Panc1 (cell line): Measurements from ENCODE around the gene MYH13. TPM values are rescaled to one million over a fixed set of nuclear protein-coding genes. Genes with fewer than 3 reads are reported as not detected.

Experiments
- ATAC-seq: fragments of 200-7000 bp; cut with Tn5 transposase; 2 replicates; pipeline ENCODE4 v1.9.1; 2020; ENCODE audit warnings: mild to moderate bottlenecking, moderate library complexity
- BruUV-seq: library from RNA; stranded (reverse); fragments of 400-500 nt; replicated peaks from 2 replicates; lab custom pipeline; 2021; lab: Mats Ljungman, UMichigan
- CTCF ChIA-PET: fragments of 300-600 bp; sonication (Branson Sonifier 250); formaldehyde crosslinking; loops from one replicate; lab custom pipeline; 2022; ENCODE audit warnings: antibody characterized with exemption; lab: Charles Lee
- POLR2A ChIA-PET: fragments of 300-600 bp; sonication (Branson Sonifier 250); formaldehyde crosslinking; loops from one replicate; lab custom pipeline; 2022; ENCODE audit warnings: antibody characterized with exemption; lab: Charles Lee
- DNase-seq: peaks from one replicate; pipeline ENCODE4 v3.0.0-alpha.2; 2010; ENCODE audit warnings: low read depth, low spot score
- H3K27ac ChIP-seq: 2 replicates; pipeline ENCODE4 v1.5.1; 2011; ENCODE audit warnings: mild to moderate bottlenecking, low read length, inconsistent platforms
- H3K27me3 ChIP-seq: fragments of 200-500 bp; sonication (Bioruptor generic); 2 replicates; pipeline ENCODE4 v1.6.0; 2014; ENCODE audit warnings: low read length, inconsistent platforms; ENCODE audit not compliant: control insufficient read depth, insufficient read depth
- H3K36me3 ChIP-seq: fragments of 200-500 bp; sonication (Bioruptor generic); 2 replicates; pipeline ENCODE4 v1.5.1; 2014; ENCODE audit warnings: inconsistent platforms, mild to moderate bottlenecking, low read length, moderate library complexity; ENCODE audit not compliant: control insufficient read depth, insufficient read depth
- H3K4me1 ChIP-seq: 2 replicates; pipeline ENCODE4 v1.5.1; 2011; ENCODE audit warnings: inconsistent platforms, mild to moderate bottlenecking, low read length, moderate library complexity; ENCODE audit not compliant: control insufficient read depth, insufficient read depth
- H3K4me3 ChIP-seq, 2 experiments: 2 replicates each; pipeline ENCODE4 v1.5.1; 2011 to 2012; ENCODE audit warnings: low read depth in 2 of 2, low read length in 2 of 2, mild to moderate bottlenecking in 2 of 2, inconsistent platforms in 1 of 2, moderate library complexity in 1 of 2
- H3K9me3 ChIP-seq: fragments of 200-500 bp; sonication (Bioruptor generic); 2 replicates; pipeline ENCODE4 v1.5.1; 2014; ENCODE audit warnings: low read depth, mild to moderate bottlenecking, inconsistent platforms, low read length, moderate library complexity; ENCODE audit not compliant: control insufficient read depth, insufficient read depth
- CTCF ChIP-seq: fragments of 450-650 bp; IDR thresholded peaks from 2 replicates; pipeline ENCODE4 v1.5.1; 2017; ENCODE audit warnings: mild to moderate bottlenecking
- POLR2AphosphoS5 ChIP-seq: IDR thresholded peaks from 2 replicates; pipeline ENCODE4 v1.6.1; 2012; ENCODE audit warnings: mild to moderate bottlenecking, low read depth, low read length, moderate library complexity
- REST ChIP-seq, 2 experiments: IDR thresholded peaks; 2 replicates each; pipeline ENCODE4 v1.6.1; 2011 to 2012; ENCODE audit warnings: low read depth in 2 of 2, control low read depth in 1 of 2, low read length in 1 of 2, mild to moderate bottlenecking in 1 of 2, moderate library complexity in 1 of 2; ENCODE audit not compliant: insufficient read depth in 1 of 2
- SIN3A ChIP-seq: IDR thresholded peaks from 2 replicates; pipeline ENCODE4 v1.6.1; 2012; ENCODE audit warnings: low read depth, mild to moderate bottlenecking, low read length, moderate library complexity, borderline replicate concordance; ENCODE audit not compliant: insufficient read depth
- TCF7L2 ChIP-seq: IDR thresholded peaks from 2 replicates; pipeline ENCODE4 v1.6.1; 2011; ENCODE audit warnings: mild to moderate bottlenecking, low read depth, low read length, inconsistent platforms
- in situ Hi-C: cut with HindIII; loops from 2 replicates; pipeline ENCODE4 v1.10.0; 2016; ENCODE audit warnings: low sequenced_read_pairs, low pct_unique_long_range_greater_than_20kb
- intact Hi-C: fragments of 100-400 bp; cut with micrococcal nuclease; formaldehyde crosslinking; loops from one replicate; pipeline ENCODE4 v1.10.0; 2022; ENCODE audit not compliant: unreplicated experiment
- total RNA-seq: library from RNA; stranded (reverse); gene quantifications from one replicate; pipeline ENCODE4 v1.2.1, GENCODE V29; 2021; ENCODE audit not compliant: unreplicated experiment

Gene MYH13
- total RNA-seq, 1 experiment from 2014 or later, result not detected

- ATAC-seq, result no peak
- H3K27me3 ChIP-seq, result no peaks in the 10 kb centered on the region
- ChIA-PET POLR2A (no interaction called here), CTCF (interaction anchor here (0.6 kb wide), 1 partner anchor 121 kb away, joined by 3 read pairs; no protein-coding TSS in a partner anchor)
- intact Hi-C loops, result no loop called here
- in situ Hi-C loops, result no loop called here
- H3K36me3 ChIP-seq, result no peaks in the 10 kb centered on the region
- no TSS peak for BruUV-seq
- H3K9me3 ChIP-seq, result no peaks in the 10 kb centered on the region
- no peak for DNase-seq
- H3K4me1 ChIP-seq, result no peaks in the 10 kb centered on the region
- no peak overlapping the region for H3K27ac ChIP-seq
- no peak for TF ChIP-seq POLR2AphosphoS5
- no peak for TF ChIP-seq SIN3A
- no peak for TF ChIP-seq REST (IDR thresholded peaks at IDR 0.05; ENCODE audit: insufficient read depth in 1 of 2, low read depth in 2 of 2, low read length in 1 of 2)
- TF ChIP-seq TCF7L2, result no peak
- no peak for TF ChIP-seq CTCF
- H3K4me3 ChIP-seq, result no peak overlapping the region
Measured at GRCh38 chr17:10421211-10421610, 48.4 kb upstream of the MYH13 start.

- in situ Hi-C loops, result no loop called here
- Histone ChIP-seq H3K27ac (no peak overlapping the region), H3K9me3 (no peaks in the 10 kb centered on the region), H3K4me1 (no peaks in the 10 kb centered on the region), H3K27me3 (no peaks in the 10 kb centered on the region), H3K36me3 (no peaks in the 10 kb centered on the region), H3K4me3 (no peak overlapping the region)
- TF ChIP-seq REST (IDR thresholded peaks at IDR 0.05; ENCODE audit: insufficient read depth in 1 of 2, low read depth in 2 of 2, low read length in 1 of 2), result no peak
- CTCF ChIA-PET, result no interaction called here
- POLR2A ChIA-PET, result no interaction called here
- ATAC-seq (no peak), DNase-seq (no peak)
- no TSS peak for BruUV-seq
- intact Hi-C loops, result no loop called here
Measured at GRCh38 chr17:10420811-10421210, 48.0 kb upstream of the MYH13 start.
